DND-41 (cell line): ENCODE measurements around the gene FOXD1.

ENCODE experiments used
- EZH2 ChIP-seq: IDR thresholded peaks from 3 replicates; pipeline ENCODE4 v1.6.1; 2012; ENCODE audit warnings: borderline replicate concordance, low read depth, mild to moderate bottlenecking, moderate library complexity, low read length, inconsistent platforms; ENCODE audit not compliant: severe bottlenecking
- TF ChIP-seq, protein P1 (sequence below): IDR thresholded peaks from 2 replicates; pipeline ENCODE4 v1.5.1; 2012; ENCODE audit warnings: borderline replicate concordance, low read length, moderate library complexity, mild to moderate bottlenecking; ENCODE audit not compliant: poor library complexity, severe bottlenecking; ENCODE audit errors: extremely low read depth

DNA sequence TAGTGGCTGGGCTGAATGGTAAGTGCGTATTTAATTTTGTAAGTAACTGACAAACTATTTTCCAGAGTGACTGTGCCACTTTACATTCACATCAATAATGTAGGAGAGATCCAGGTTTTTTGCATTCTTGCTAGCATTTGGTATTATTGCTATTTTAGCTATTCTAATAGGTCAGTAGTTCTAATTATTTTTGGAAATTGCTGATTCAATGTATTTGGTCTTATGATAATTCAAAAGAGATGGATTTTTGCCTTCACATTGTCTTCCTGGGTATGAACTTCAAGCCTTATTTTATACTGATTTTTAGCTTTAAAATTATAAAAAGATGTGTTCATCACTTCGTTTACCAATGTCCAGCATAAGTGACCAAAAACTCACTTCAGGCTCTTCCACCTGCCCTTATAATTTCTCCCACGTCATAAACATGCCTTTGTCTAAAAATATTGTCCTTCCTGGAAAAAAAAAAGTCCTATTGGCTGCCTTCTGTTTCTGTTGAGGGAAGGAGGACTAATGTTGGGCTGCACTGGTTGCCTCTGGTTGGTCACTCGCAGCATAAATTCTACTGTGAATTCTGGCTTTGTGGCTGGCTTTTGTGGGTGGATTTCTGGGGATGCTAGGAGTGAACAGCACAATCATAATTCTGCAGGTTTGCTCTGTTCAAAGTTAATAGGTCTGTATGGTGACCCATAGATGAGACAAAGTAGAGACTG, 15.2 kb downstream of the FOXD1 start:
- TF ChIP-seq, protein P1, sequence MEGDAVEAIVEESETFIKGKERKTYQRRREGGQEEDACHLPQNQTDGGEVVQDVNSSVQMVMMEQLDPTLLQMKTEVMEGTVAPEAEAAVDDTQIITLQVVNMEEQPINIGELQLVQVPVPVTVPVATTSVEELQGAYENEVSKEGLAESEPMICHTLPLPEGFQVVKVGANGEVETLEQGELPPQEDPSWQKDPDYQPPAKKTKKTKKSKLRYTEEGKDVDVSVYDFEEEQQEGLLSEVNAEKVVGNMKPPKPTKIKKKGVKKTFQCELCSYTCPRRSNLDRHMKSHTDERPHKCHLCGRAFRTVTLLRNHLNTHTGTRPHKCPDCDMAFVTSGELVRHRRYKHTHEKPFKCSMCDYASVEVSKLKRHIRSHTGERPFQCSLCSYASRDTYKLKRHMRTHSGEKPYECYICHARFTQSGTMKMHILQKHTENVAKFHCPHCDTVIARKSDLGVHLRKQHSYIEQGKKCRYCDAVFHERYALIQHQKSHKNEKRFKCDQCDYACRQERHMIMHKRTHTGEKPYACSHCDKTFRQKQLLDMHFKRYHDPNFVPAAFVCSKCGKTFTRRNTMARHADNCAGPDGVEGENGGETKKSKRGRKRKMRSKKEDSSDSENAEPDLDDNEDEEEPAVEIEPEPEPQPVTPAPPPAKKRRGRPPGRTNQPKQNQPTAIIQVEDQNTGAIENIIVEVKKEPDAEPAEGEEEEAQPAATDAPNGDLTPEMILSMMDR = no peak
- TF ChIP-seq EZH2 = no peak
